GM03348 (cell line): ENCODE data around the gene ZC3H12C.

ENCODE experiments used
- DNase-seq: peaks from one replicate; pipeline ENCODE4 v3.0.0; 2012; ENCODE audit warnings: low spot score

ZC3H12C gene

GRCh38 chr11:110098645-110099044 lies 5.5 kb downstream of the ZC3H12C start:
- DNase-seq: no peak

GRCh38 chr11:110100476-110101240 lies 7.5 kb downstream of the ZC3H12C start:
- no peak for DNase-seq

GRCh38 chr11:110106713-110107274 lies 13.6 kb downstream of the ZC3H12C start:
- DNase-seq: no peak

- DNase-seq: no peak
Observed at GRCh38 chr11:110110854-110111253, 17.7 kb downstream of the ZC3H12C start.

GRCh38 chr11:110112457-110112856 lies 19.3 kb downstream of the ZC3H12C start:
- DNase-seq: no peak

- no peak for DNase-seq
Observed at GRCh38 chr11:110113505-110113904, 20.3 kb downstream of the ZC3H12C start.

GRCh38 chr11:110113973-110114372 lies 20.8 kb downstream of the ZC3H12C start:
- no peak for DNase-seq

- no peak for DNase-seq
Observed at GRCh38 chr11:110119317-110119716, 26.1 kb downstream of the ZC3H12C start.

GRCh38 chr11:110121204-110121603 lies 28.0 kb downstream of the ZC3H12C start:
- peak; percentile 27 for DNase-seq

GRCh38 chr11:110123003-110123402 lies 29.8 kb downstream of the ZC3H12C start:
- peak; percentile 28 for DNase-seq

GRCh38 chr11:110124605-110125004 lies 31.4 kb downstream of the ZC3H12C start:
- no peak for DNase-seq

GRCh38 chr11:110125632-110126031 lies 32.4 kb downstream of the ZC3H12C start:
- DNase-seq: no peak

GRCh38 chr11:110126936-110127335 lies 33.7 kb downstream of the ZC3H12C start:
- no peak for DNase-seq

GRCh38 chr11:110128161-110128560 lies 35.0 kb downstream of the ZC3H12C start:
- DNase-seq: peak; percentile 44

- no peak for DNase-seq
Observed at GRCh38 chr11:110130642-110131238, 37.5 kb downstream of the ZC3H12C start.

GRCh38 chr11:110131386-110132123 lies 38.4 kb downstream of the ZC3H12C start:
- no peak for DNase-seq

GRCh38 chr11:110133160-110133559 lies 40.0 kb downstream of the ZC3H12C start:
- no peak for DNase-seq

GRCh38 chr11:110134110-110134509 lies 40.9 kb downstream of the ZC3H12C start:
- no peak for DNase-seq

- DNase-seq: no peak
Observed at GRCh38 chr11:110141812-110142211, 48.6 kb downstream of the ZC3H12C start.

GRCh38 chr11:110147962-110148709 lies 54.9 kb downstream of the ZC3H12C start:
- peak; percentile 40 for DNase-seq

- peak; percentile 20 for DNase-seq
Observed at GRCh38 chr11:110148775-110149744, 55.9 kb downstream of the ZC3H12C start.
